HG02981 (cell line): Measurements from ENCODE around the gene LHX4.

Experiments
- ATAC-seq: cut with Tn5 transposase; IDR thresholded peaks from one replicate; pipeline ENCODE4 v1.9.1; 2021; ENCODE audit warnings: mild to moderate bottlenecking, moderate library complexity; ENCODE audit not compliant: unreplicated experiment

LHX4 gene

GRCh38 chr1:180294711-180295110, 64.6 kb downstream of the LHX4 start:
- no peak for ATAC-seq

- ATAC-seq, result no peak
Measured at GRCh38 chr1:180295999-180296398, 65.9 kb downstream of the LHX4 start.

- no peak for ATAC-seq
Measured at GRCh38 chr1:180299479-180300221, 69.6 kb downstream of the LHX4 start.

GRCh38 chr1:180301135-180301742, 71.2 kb downstream of the LHX4 start:
- ATAC-seq, result no peak

- ATAC-seq, result no peak
Measured at GRCh38 chr1:180309338-180309737, 79.3 kb downstream of the LHX4 start.

GRCh38 chr1:180310095-180310494, 80.0 kb downstream of the LHX4 start:
- ATAC-seq, result no peak

GRCh38 chr1:180311011-180311730, 81.1 kb downstream of the LHX4 start:
- no peak for ATAC-seq

GRCh38 chr1:180312926-180313325, 82.9 kb downstream of the LHX4 start:
- ATAC-seq, result no peak

- no peak for ATAC-seq
Measured at GRCh38 chr1:180327089-180327488, 97.0 kb downstream of the LHX4 start.
